Measurements from ENCODE around the gene ADAR. TPM values are rescaled to one million over a fixed set of nuclear protein-coding genes. Genes with fewer than 3 reads are reported as not detected.

ADAR gene
- total RNA-seq, 1 donor from 2014 or later: 275 TPM

GRCh38 chr1:154628121-154628405 lies 20.1 kb upstream of the ADAR start:
- Mint-ChIP-seq H3K36me3 (ENCODE audit: low read depth, unreplicated experiment) (peaks cover 6% of the 10 kb centered on the region), H3K4me3 (ENCODE audit: unreplicated experiment) (peak overlapping the region; percentile 99), H3K9me3 (ENCODE audit: unreplicated experiment) (peaks cover 4% of the 10 kb centered on the region), H3K27ac (ENCODE audit: unreplicated experiment) (peak overlapping the region; percentile 97), H3K27me3 (ENCODE audit: low read depth, unreplicated experiment) (peaks cover 5% of the 10 kb centered on the region), H3K4me1 (ENCODE audit: low read depth, unreplicated experiment) (peaks cover 23% of the 10 kb centered on the region)
- TF ChIP-seq CTCF (IDR thresholded peaks at IDR 0.05; ENCODE audit: insufficient read depth, low read depth, low read length): no peak
- no peak for TF ChIP-seq EZH2 (IDR thresholded peaks at IDR 0.05; ENCODE audit: insufficient read depth, low read length)
- Histone ChIP-seq H3K79me2 (ENCODE audit: insufficient read depth, low read length) (peaks cover 45% of the 10 kb centered on the region), H3K4me2 (ENCODE audit: low read length) (peak overlapping the region; percentile 90), H3K27me3 (ENCODE audit: insufficient read depth, low read length) (no peaks in the 10 kb centered on the region), H3K36me3 (ENCODE audit: insufficient read depth, low read length) (peaks cover 2% of the 10 kb centered on the region), H3K9me3 (ENCODE audit: insufficient read depth, low read depth, low read length) (no peaks in the 10 kb centered on the region), H2AFZ (ENCODE audit: low read depth, low read length) (peak overlapping the region; percentile 95), H3K4me3 (ENCODE audit: insufficient read depth, low read depth, low read length) (peak overlapping the region; percentile 84), H3K4me1 (ENCODE audit: insufficient read depth, low read length) (peaks cover 22% of the 10 kb centered on the region), H3K27ac (ENCODE audit: low read depth, low read length) (peak overlapping the region; percentile 94), H4K20me1 (ENCODE audit: insufficient read depth, low read length) (peaks cover 34% of the 10 kb centered on the region), H3K9ac (ENCODE audit: low read length) (peak overlapping the region; percentile 96)
- DNase-seq (ENCODE audit: low read depth) (no peak), FAIRE-seq (no peak)

DNA sequence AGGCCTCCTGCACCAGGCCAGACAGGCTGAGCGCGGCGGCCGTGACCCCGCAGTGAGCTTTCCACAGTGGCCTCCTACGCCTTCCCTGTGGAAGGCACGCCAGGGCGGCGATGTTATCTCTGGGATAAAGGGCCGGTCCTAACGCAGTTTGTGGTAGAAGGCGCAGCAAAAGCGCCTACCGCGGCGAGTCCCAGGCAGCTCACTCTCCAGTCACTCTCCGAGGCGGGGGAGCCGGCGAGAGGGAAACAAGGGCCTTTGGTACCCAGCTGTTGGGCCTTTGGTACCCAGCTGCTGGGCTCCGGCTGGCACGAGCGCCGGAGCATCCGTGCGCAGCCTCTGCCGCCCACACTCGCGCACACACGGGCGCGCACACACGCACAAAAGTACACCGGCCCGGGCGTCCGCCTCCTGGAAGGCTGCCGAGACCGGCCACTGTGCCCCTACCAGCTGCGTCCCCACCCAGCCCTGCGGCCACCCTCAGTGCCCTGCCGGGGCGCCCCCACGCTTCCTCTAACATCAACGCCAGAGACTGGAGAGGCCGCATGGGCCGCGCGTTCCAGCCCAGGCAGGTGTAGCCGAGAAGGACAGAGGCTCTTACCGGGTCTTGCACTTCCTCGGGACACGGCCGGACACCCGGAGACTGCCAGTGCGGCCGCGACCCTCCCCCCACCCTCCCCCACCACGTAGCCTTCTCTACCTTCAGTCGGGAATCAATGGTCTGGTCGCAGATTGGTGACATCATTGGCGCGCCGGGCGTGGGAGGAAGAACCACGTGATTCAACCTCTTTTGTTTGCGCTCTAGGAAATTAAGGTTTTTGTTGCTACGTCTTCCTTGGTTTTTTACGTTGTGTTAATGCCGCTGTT lies 19.5 kb upstream of the ADAR start:
- H3K27me3 ChIP-seq (ENCODE audit: insufficient read depth, low read length): no peaks in the 10 kb centered on the region
- H3K27ac ChIP-seq (ENCODE audit: low read depth, low read length): peak overlapping the region; percentile 94
- peak overlapping the region; percentile 95 for H2AFZ ChIP-seq (ENCODE audit: low read depth, low read length)
- FAIRE-seq (peak; percentile 5), DNase-seq (ENCODE audit: low read depth) (peak; percentile 84)
- TF ChIP-seq EZH2 (IDR thresholded peaks at IDR 0.05; ENCODE audit: insufficient read depth, low read length): no peak
- TF ChIP-seq CTCF (IDR thresholded peaks at IDR 0.05; ENCODE audit: insufficient read depth, low read depth, low read length): no peak
- H3K9ac ChIP-seq (ENCODE audit: low read length): peak overlapping the region; percentile 96
- H3K4me3 Mint-ChIP-seq (ENCODE audit: unreplicated experiment): peak overlapping the region; percentile 99
- peak overlapping the region; percentile 90 for H3K4me2 ChIP-seq (ENCODE audit: low read length)
- peak overlapping the region; percentile 84 for H3K4me3 ChIP-seq (ENCODE audit: insufficient read depth, low read depth, low read length)
- H3K36me3 Mint-ChIP-seq (ENCODE audit: low read depth, unreplicated experiment): peaks cover 6% of the 10 kb centered on the region
- peaks cover 27% of the 10 kb centered on the region for H3K4me1 Mint-ChIP-seq (ENCODE audit: low read depth, unreplicated experiment)
- peaks cover 4% of the 10 kb centered on the region for H3K9me3 Mint-ChIP-seq (ENCODE audit: unreplicated experiment)
- H3K79me2 ChIP-seq (ENCODE audit: insufficient read depth, low read length): peaks cover 50% of the 10 kb centered on the region
- peaks cover 2% of the 10 kb centered on the region for H3K36me3 ChIP-seq (ENCODE audit: insufficient read depth, low read length)
- peaks cover 5% of the 10 kb centered on the region for H3K27me3 Mint-ChIP-seq (ENCODE audit: low read depth, unreplicated experiment)
- peaks cover 40% of the 10 kb centered on the region for H4K20me1 ChIP-seq (ENCODE audit: insufficient read depth, low read length)
- H3K9me3 ChIP-seq (ENCODE audit: insufficient read depth, low read depth, low read length): no peaks in the 10 kb centered on the region
- H3K4me1 ChIP-seq (ENCODE audit: insufficient read depth, low read length): peaks cover 22% of the 10 kb centered on the region
- H3K27ac Mint-ChIP-seq (ENCODE audit: unreplicated experiment): peak overlapping the region; percentile 99
